Subcutaneous abdominal adipose tissue (tissue), 5 donors: ENCODE measurements around the gene NPM3.
"Not testable (repeated sequence)": the region's sequence is repeated elsewhere in the genome, so short reads cannot be mapped to it uniquely, and the experiment has no call there.

Experiments
- H3K27ac ChIP-seq: one replicate; pipeline ENCODE4 v1.7.0; 2013; ENCODE audit warnings: low read depth, mild to moderate bottlenecking, inconsistent platforms, low read length, moderate library complexity
- H3K27me3 ChIP-seq, 5 donors: one replicate each; pipeline ENCODE4 v1.7.0; 2013; ENCODE audit warnings: low read length in 5 of 5, inconsistent platforms in 1 of 5; ENCODE audit not compliant: control insufficient read depth in 5 of 5, insufficient read depth in 4 of 5
- H3K36me3 ChIP-seq, 5 donors: one replicate each; pipeline ENCODE4 v1.7.0; 2013; ENCODE audit warnings: low read length in 5 of 5; ENCODE audit not compliant: control insufficient read depth in 5 of 5, insufficient read depth in 5 of 5
- H3K4me1 ChIP-seq, 5 donors: one replicate each; pipeline ENCODE4 v1.7.0; 2013; ENCODE audit warnings: low read length in 5 of 5, mild to moderate bottlenecking in 3 of 5, moderate library complexity in 1 of 5; ENCODE audit not compliant: control insufficient read depth in 5 of 5, insufficient read depth in 5 of 5
- H3K4me3 ChIP-seq, 5 donors: one replicate each; pipeline ENCODE4 v1.7.0; 2013; ENCODE audit warnings: low read length in 5 of 5, low read depth in 1 of 5
- H3K9ac ChIP-seq, 5 donors: one replicate each; pipeline ENCODE4 v1.7.0; 2013; ENCODE audit warnings: low read length in 5 of 5, mild to moderate bottlenecking in 4 of 5, moderate library complexity in 3 of 5
- H3K9me3 ChIP-seq, 5 donors: one replicate each; pipeline ENCODE4 v1.7.0; 2013; ENCODE audit warnings: low read length in 5 of 5; ENCODE audit not compliant: control insufficient read depth in 5 of 5
- donor health status: healthy.
- donor health status: healthy.
- donor health status: healthy.
- donor health status: healthy.
- donor health status: healthy.

NPM3 gene

DNA sequence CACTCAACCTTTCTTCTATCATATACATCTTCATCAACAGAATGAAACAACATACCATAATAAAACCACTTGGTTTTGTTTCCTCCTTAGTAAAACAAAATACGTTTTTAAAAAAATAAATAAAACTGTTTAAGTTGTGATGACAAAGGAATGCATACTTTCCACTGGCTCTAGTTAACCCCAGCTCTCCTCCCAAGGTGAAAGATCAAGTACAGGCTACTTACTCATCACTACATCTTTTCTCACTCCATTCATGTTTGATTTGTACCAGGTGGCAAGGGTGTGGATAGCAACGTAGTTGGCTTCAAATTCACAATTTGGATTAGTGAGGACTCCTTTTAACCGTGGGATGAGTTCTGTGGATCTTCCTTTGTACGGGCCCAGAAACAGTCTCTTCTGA is 20.3 kb upstream of the NPM3 start:
- H3K4me1 ChIP-seq: no peaks in the 10 kb centered on the region
- H3K27ac ChIP-seq: no peak overlapping the region
- no peaks in the 10 kb centered on the region for H3K27me3 ChIP-seq
- no peaks in the 10 kb centered on the region for H3K9me3 ChIP-seq
- no peak overlapping the region for H3K9ac ChIP-seq
- H3K4me3 ChIP-seq: no peak overlapping the region
- peaks cover 50 to 92% (median 81%) of the 10 kb centered on the region in 5 donors for H3K36me3 ChIP-seq

DNA sequence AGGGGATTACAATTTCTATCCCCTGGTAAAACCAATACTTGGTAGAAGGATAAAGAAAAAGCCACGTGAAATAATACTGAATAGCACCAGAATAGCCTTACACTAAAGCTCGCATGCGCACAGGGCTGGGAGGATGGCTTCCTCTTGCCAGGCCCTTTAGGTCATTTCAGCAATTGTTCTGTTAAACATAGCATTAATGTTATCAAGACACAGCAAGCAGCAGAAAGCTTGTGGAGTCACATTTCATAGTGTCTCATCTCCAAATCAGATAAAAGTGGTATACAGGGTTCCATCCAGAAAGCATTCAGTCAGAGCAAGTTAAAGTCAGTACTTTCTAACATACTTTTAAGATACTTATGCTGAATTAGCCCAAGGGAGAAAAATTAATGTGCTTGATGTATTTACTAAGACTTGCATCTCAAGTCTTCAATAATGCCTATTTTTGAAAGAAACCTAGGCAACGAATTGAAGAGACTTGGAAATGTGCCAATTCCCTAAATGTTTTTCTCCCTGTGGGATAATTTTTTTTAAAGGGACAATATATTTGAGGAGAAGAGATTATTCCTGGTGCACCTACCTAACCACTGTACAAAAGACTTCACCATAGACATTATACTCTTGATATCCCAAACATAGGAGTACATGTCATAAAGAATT is 14.3 kb upstream of the NPM3 start:
- no peaks in the 10 kb centered on the region for H3K9me3 ChIP-seq
- H3K27ac ChIP-seq: no peak overlapping the region
- H3K36me3 ChIP-seq: peaks cover 66 to 99% (median 89%) of the 10 kb centered on the region in 5 donors
- H3K4me1 ChIP-seq: no peaks in the 10 kb centered on the region
- H3K9ac ChIP-seq: no peak overlapping the region
- no peaks in the 10 kb centered on the region for H3K27me3 ChIP-seq
- H3K4me3 ChIP-seq: no peak overlapping the region

DNA sequence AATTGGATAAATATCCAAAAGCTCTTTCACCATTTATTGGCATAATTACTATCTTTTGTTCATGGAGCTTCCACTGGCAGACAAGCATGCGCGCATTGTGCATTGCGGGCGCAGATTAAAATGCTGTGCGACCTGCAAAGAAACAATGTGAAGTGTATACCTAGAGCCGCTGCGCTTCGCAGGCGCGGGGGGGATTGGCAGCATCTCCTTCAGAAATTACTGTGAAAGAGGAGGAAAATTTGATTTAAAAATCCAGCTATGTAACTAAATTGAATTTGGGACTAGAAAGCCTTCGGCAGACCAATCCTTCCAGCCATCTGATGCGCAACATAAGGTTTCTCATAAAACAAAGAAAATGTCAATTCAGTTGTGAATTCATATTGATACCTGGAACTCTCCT is 10.3 kb upstream of the NPM3 start:
- Histone ChIP-seq H3K9me3 (no peaks in the 10 kb centered on the region), H3K27me3 (no peaks in the 10 kb centered on the region), H3K36me3 (peaks cover 65 to 94% (median 85%) of the 10 kb centered on the region in 5 donors), H3K27ac (no peak overlapping the region), H3K4me3 (no peak overlapping the region), H3K9ac (no peak overlapping the region), H3K4me1 (no peaks in the 10 kb centered on the region)

DNA sequence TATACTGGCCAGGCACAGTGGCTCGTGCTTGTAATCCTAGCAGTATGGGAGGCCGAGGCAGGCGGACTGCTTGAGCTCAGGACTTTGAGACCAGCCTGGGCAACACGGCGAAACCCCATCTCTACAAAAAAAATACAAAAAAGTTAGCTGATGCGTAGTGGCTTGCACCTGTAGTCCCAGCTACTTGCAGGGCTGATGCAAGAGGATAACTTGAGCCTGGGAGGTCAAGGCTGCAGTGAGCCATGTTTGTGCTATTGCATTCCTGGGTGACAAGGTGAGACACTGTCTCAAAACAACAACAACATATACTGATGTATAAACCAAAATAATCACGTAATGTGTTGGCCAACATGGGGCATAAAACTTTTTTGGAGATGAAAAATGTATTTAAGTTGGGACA is 6.4 kb upstream of the NPM3 start:
- Histone ChIP-seq H3K36me3 (peaks cover 62 to 93% (median 82%) of the 10 kb centered on the region in 5 donors), H3K27ac (no peak overlapping the region), H3K4me3 (no peak overlapping the region), H3K9ac (no peak overlapping the region), H3K27me3 (no peaks in the 10 kb centered on the region), H3K4me1 (peaks cover 0 to 5% (median 0%) of the 10 kb centered on the region in 5 donors), H3K9me3 (no peaks in the 10 kb centered on the region)

DNA sequence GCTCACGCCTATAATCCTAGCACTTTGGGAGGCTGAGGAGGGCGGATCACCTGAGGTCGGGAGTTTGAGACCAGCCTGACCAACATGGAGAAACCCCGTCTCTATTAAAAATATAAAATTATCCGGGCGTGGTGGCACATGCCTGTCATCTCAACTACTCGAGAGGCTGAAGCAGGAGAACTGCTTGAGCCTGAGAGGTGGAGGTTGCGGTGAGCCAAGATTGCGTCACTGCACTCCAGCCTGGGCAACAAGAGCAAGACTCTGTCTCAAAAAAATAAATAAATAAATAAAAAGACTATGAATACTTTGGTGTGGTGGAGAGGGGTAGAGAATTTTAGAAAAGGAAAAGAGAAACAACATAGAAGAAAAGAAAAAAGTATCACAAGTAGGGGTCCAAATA is 6.0 kb upstream of the NPM3 start:
- not testable (repeated sequence) for H3K27me3 ChIP-seq, H3K9me3 ChIP-seq, H3K27ac ChIP-seq, H3K9ac ChIP-seq, H3K4me3 ChIP-seq, H3K4me1 ChIP-seq
- H3K36me3 ChIP-seq: peaks cover 61 to 93% (median 82%) of the 10 kb centered on the region in 5 donors

DNA sequence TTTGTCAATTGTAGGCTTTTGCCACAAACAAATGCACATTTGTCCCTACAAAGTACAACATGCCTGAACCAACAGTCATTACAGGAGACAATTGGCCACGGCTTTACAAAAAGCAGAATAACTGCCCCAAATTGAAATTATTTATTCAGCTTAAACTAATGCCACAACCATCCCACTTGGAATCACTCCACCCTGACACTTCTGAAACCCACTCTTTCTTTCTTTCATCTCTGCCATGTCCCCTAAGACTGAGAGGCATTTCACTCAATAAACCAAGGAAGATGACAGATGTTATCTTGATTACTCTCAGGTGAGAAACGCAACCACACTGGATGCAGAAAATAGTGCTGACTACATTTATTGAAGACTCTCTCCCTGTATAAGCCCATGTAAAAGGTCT is 2.6 kb upstream of the NPM3 start:
- peaks cover 41 to 72% (median 57%) of the 10 kb centered on the region in 5 donors for H3K36me3 ChIP-seq
- H3K4me3 ChIP-seq: no peak overlapping the region
- no peaks in the 10 kb centered on the region for H3K27me3 ChIP-seq
- peaks cover 0 to 30% (median 26%) of the 10 kb centered on the region in 5 donors for H3K4me1 ChIP-seq
- H3K9me3 ChIP-seq: no peaks in the 10 kb centered on the region
- H3K9ac ChIP-seq: no peak overlapping the region
- H3K27ac ChIP-seq: no peak overlapping the region

DNA sequence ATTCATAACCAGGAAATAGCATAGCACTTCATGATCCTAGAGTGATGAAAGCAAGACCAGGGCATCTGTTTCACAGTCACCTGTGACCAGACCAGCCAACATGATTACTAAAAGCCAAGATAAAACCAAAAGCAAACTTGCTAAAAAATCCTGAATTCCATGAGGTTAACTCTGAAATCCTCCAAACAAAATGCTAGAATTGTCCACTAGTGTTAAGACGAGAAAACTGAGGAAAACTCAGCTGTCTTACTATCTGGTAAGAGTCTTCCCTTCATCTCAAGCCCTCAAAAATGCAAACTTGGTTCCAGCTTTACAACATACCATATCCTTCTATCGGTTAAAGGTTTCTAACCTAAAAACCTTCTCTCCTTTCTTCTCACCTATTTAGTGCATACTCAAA is 1.3 kb upstream of the NPM3 start:
- H3K9me3 ChIP-seq: no peaks in the 10 kb centered on the region
- peak overlapping the region in 1 of 5 donors; percentile 83 for H3K9ac ChIP-seq
- H3K36me3 ChIP-seq: peaks cover 35 to 62% (median 48%) of the 10 kb centered on the region in 5 donors

DNA sequence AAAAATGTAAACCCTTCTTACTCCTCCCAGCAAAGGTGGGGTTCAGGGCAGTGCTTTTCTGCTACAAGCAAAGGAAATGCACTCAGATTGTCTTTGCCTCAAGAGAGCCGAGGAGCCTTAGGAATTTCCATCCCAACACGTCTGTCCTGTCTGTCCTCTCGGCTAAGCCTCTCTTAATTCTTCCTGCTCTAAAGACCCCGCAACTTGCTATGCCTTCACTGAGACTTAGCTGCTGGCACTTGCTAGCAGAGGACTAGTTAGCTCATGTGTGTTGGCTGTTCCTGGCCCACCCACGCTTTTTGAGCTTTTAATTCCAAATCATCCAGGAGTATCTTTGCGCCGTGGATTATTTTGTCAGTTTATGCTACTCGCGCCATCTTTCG is 481 bp upstream of the NPM3 start:
- H3K4me3 ChIP-seq: peak overlapping the region; percentile 66 to 78 (median 74)
- H3K9ac ChIP-seq: peak overlapping the region in 4 of 5 donors; percentile 56 to 83 (median 75)
- peak overlapping the region; percentile 55 for H3K27ac ChIP-seq
- H3K36me3 ChIP-seq: peaks cover 32 to 55% (median 40%) of the 10 kb centered on the region in 5 donors
- H3K4me1 ChIP-seq: peaks cover 3 to 49% (median 47%) of the 10 kb centered on the region in 5 donors
- no peaks in the 10 kb centered on the region for H3K9me3 ChIP-seq
- H3K27me3 ChIP-seq: peaks cover 0 to 3% (median 0%) of the 10 kb centered on the region in 5 donors

More for the DNA sequence above, 1.3 kb upstream of the NPM3 start:
- H3K27ac ChIP-seq: no peak overlapping the region
- no peaks in the 10 kb centered on the region for H3K27me3 ChIP-seq
- no peak overlapping the region for H3K4me3 ChIP-seq
- H3K4me1 ChIP-seq: peaks cover 3 to 42% (median 39%) of the 10 kb centered on the region in 5 donors

DNA sequence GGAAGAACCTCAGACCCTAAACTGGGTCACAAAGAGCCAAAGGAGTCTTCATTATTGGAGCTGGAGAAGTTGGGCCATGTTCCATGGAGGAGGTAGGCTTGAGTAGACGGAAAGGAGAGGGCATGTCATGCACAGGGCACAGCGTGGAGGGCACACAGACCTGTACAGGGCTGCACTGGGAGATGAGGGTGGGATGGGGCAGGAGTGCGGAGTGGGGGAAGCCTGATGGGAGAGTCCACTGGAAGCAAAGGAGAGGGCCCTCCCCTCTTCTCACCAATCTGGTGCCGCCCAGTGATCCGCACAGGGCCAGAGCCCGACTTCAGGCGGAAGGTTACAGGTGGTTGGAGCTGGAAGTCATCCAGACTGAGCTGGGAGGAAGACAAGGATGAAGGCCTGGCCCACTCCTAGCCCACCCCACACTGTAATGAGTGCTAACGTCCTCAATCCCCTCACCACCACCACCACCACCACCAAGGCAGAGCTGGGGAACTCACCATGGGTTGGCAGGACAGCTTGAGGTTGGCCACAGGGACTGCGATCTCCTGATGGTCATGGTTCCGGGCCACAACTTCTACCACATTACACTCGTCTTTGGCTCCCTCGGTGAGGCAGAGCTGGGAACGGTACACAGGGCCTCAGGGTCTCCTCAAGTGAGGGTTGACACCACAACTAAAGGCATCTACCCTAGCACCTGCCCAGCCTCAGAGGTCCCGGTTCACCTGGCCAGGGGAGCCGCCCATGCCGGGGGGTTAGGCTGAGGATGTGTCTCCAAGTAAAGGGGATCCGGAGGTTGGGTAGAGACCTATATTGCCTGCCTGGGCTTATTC is 1.0 kb downstream of the NPM3 start:
- peaks cover 0 to 12% (median 6%) of the 10 kb centered on the region in 5 donors for H3K27me3 ChIP-seq
- H3K4me1 ChIP-seq: peaks cover 3 to 50% (median 49%) of the 10 kb centered on the region in 5 donors
- H3K4me3 ChIP-seq: peak overlapping the region; percentile 54 to 78 (median 74)
- H3K27ac ChIP-seq: no peak overlapping the region
- no peaks in the 10 kb centered on the region for H3K9me3 ChIP-seq
- H3K9ac ChIP-seq: peak overlapping the region in 3 of 5 donors; percentile 74 to 83 (median 76)
- H3K36me3 ChIP-seq: peaks cover 28 to 45% (median 33%) of the 10 kb centered on the region in 5 donors

DNA sequence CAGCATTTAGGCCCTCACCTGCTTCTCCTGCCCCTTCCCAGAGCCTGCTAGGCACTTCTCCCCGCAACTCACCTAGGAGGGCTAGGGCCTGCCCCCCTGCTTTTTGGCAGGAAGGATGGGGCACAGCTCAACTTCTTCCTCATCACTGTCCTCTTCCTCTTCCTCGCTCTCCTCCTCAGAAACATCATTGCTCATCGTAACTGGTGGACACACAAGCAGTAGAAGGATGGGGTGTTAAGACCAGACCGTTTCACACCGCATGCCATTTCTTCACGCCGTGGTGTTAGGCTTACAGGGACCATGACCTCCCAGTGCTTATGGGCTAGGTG is 1.6 kb downstream of the NPM3 start:
- Histone ChIP-seq H3K9me3 (no peaks in the 10 kb centered on the region), H3K27me3 (peaks cover 0 to 17% (median 10%) of the 10 kb centered on the region in 5 donors), H3K4me3 (no peak overlapping the region), H3K9ac (no peak overlapping the region), H3K4me1 (peaks cover 3 to 56% (median 50%) of the 10 kb centered on the region in 5 donors), H3K36me3 (peaks cover 24 to 39% (median 27%) of the 10 kb centered on the region in 5 donors), H3K27ac (no peak overlapping the region)
